Kidney epithelial cell (primary cell): ENCODE results near the gene ATP8B4. TPM values are rescaled to one million over a fixed set of nuclear protein-coding genes. Genes with fewer than 3 reads are reported as not detected.

Source experiments
- DNase-seq: peaks from one replicate; pipeline ENCODE4 v3.0.0-alpha.2; 2010; ENCODE audit warnings: low read depth
- H3K27me3 ChIP-seq: 2 replicates; pipeline ENCODE4 v1.6.0; 2011; ENCODE audit warnings: low read length; ENCODE audit not compliant: control insufficient read depth, insufficient read depth
- H3K36me3 ChIP-seq: 2 replicates; pipeline ENCODE4 v1.5.1; 2011; ENCODE audit warnings: low read length; ENCODE audit not compliant: control insufficient read depth, insufficient read depth
- H3K4me3 ChIP-seq: 2 replicates; pipeline ENCODE4 v1.5.1; 2011; ENCODE audit warnings: low read depth, mild to moderate bottlenecking, control low read depth, low read length
- total RNA-seq: library from RNA; depleted of rRNA; stranded (reverse); fragments of >200 nt; gene quantifications from 2 replicates; pipeline ENCODE4 v1.2.3, GENCODE V29; 2015
- TF ChIP-seq, protein P1 (sequence below): IDR thresholded peaks from 2 replicates; pipeline ENCODE4 v1.5.1; 2011; ENCODE audit warnings: mild to moderate bottlenecking, moderate library complexity, low read length, control low read depth, inconsistent platforms; ENCODE audit not compliant: insufficient read depth, poor library complexity, severe bottlenecking

Gene ATP8B4
- total RNA-seq, 1 donor from 2014 or later, result 0.25 TPM

DNA sequence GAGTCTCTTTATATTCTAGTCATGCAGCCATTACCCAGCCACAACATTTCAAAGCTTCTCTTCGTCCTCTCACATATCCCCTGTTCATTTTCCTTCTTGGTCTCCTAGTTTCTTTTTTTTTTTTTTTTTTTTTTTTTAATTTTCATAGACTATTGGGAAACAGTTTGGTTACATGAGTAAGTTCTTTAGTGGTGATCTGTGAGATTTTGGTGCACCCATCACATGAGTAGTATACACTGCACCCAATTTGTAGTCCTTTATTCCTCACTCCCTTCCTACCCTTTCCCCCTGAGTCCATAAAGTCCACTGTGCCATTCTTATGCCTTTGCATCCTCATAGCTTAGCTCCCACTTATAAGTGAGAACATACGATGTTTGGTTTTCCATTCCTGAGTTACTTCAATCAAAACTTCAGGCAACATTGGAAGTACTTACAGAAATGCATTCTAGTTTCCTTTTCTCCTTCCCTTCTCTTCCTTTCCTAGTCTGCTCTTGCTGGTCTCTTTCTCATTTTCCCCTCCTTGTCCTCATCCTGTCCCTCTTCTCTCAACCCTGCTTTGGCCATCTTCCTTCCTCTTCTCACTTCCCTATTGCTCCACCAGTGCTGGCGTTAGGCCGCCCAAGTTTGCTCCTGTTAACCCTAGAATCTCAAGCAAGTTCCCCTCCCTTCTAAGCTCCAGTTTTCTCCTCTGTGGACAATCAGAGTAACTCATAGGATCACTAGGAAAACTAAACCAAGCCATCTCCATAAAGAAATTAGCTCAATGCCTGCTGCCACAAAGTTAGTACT is 4.8 kb downstream of the ATP8B4 start:
- TF ChIP-seq, protein P1, sequence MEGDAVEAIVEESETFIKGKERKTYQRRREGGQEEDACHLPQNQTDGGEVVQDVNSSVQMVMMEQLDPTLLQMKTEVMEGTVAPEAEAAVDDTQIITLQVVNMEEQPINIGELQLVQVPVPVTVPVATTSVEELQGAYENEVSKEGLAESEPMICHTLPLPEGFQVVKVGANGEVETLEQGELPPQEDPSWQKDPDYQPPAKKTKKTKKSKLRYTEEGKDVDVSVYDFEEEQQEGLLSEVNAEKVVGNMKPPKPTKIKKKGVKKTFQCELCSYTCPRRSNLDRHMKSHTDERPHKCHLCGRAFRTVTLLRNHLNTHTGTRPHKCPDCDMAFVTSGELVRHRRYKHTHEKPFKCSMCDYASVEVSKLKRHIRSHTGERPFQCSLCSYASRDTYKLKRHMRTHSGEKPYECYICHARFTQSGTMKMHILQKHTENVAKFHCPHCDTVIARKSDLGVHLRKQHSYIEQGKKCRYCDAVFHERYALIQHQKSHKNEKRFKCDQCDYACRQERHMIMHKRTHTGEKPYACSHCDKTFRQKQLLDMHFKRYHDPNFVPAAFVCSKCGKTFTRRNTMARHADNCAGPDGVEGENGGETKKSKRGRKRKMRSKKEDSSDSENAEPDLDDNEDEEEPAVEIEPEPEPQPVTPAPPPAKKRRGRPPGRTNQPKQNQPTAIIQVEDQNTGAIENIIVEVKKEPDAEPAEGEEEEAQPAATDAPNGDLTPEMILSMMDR, result no peak
- Histone ChIP-seq H3K27me3 (no peaks in the 10 kb centered on the region), H3K4me3 (no peak overlapping the region), H3K36me3 (no peaks in the 10 kb centered on the region)
- no peak for DNase-seq

- DNase-seq, result no peak
- TF ChIP-seq, protein P1, result no peak
- Histone ChIP-seq H3K36me3 (no peaks in the 10 kb centered on the region), H3K27me3 (no peaks in the 10 kb centered on the region), H3K4me3 (no peak overlapping the region)
Measured at GRCh38 chr15:50113187-50113505, 5.9 kb downstream of the ATP8B4 start.

- TF ChIP-seq, protein P1, result no peak
- Histone ChIP-seq H3K27me3 (no peaks in the 10 kb centered on the region), H3K36me3 (no peaks in the 10 kb centered on the region), H3K4me3 (no peak overlapping the region)
- DNase-seq, result no peak
Measured at GRCh38 chr15:50112488-50113186, 6.4 kb downstream of the ATP8B4 start.

GRCh38 chr15:50110285-50110684 is 8.7 kb downstream of the ATP8B4 start:
- TF ChIP-seq, protein P1, result no peak
- H3K36me3 ChIP-seq, result no peaks in the 10 kb centered on the region
- H3K27me3 ChIP-seq, result no peaks in the 10 kb centered on the region
- no peak for DNase-seq
- no peak overlapping the region for H3K4me3 ChIP-seq

- no peaks in the 10 kb centered on the region for H3K36me3 ChIP-seq
- H3K27me3 ChIP-seq, result no peaks in the 10 kb centered on the region
- no peak for DNase-seq
- TF ChIP-seq, protein P1, result no peak
- H3K4me3 ChIP-seq, result no peak overlapping the region
Measured at GRCh38 chr15:50109076-50109987, 9.7 kb downstream of the ATP8B4 start.
